ENCODE measurements around the gene BEST1.
A peak's percentile ranks its signal among the peaks of the same experiment; 100 is the strongest.

BEST1 gene

DNA sequence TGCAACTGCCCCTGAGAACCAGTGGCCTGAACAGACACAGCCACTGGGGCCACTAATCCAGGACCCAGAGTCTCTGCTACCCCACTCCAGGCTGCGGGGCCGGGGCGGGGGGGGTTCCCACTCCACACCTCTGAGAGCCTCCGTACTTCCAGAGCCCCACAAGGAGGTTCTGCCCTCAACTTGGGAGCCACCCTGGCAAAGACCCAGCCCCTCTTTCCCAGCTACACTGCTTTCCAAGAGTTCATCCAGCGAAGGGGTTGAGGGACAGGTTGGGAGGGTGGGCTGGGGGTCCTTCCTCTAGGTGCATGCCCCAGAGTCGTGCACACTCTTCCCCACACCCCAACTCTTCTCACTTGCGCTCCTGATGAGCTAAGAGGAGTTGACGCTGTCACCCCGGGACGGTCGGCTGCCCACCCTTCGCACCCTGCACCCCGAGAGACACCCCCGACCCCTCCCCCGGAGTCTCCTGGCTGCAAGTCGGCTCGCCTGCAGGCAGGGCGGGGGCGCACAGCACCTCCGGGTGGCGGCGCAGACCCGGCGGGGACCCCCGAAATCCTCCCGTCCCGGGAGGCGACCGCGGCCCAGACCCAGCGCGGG, 33.3 kb upstream of the BEST1 start:
- DNase-seq (ENCODE audit: low read depth), result no peak

DNA sequence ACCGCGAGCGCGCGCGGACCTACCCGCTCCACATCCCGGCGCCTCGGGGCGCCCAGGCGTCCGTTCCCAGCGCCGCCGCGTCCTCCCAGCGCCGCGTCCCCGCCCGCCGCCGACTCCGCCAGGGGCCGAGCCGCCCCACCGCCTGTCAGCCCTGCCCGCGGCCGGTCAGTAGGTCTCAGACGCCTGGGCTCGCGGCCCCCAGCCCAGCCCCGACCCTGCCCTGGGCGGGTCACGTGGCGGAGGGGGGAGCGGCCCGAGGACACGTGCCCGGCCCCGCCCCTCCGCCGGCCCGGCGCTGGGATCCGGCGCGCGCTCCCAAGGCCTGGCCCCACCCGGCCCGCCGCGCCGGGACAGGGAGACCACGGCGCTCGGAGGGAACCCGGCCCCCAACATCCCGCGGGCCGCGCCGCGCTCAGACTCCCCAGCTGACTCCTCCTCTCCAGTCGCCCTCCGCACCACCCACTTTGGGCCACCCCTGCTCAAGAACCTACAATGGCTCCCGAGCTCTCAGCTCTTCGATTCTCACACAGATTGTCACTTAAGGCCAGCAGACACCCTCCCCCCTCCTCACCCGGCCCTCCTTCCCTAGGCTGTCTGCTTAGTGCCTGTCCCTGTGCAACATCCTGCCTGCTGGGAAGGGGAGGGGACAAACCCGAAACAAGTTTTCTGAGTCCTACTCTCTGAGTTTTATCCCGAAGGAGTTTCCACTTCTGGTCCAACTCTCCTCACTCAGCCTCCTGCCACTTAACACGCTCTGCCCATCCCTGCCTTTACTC, 32.6 kb upstream of the BEST1 start, which contains the start of gene RAB3IL1:
RAB3IL1 (minus strand) TSS at position 233 of the 776 bp plus-strand sequence; CDS start at position 34, 199 bp downstream.
- DNase-seq (ENCODE audit: low read depth), result peak; percentile 5

DNA sequence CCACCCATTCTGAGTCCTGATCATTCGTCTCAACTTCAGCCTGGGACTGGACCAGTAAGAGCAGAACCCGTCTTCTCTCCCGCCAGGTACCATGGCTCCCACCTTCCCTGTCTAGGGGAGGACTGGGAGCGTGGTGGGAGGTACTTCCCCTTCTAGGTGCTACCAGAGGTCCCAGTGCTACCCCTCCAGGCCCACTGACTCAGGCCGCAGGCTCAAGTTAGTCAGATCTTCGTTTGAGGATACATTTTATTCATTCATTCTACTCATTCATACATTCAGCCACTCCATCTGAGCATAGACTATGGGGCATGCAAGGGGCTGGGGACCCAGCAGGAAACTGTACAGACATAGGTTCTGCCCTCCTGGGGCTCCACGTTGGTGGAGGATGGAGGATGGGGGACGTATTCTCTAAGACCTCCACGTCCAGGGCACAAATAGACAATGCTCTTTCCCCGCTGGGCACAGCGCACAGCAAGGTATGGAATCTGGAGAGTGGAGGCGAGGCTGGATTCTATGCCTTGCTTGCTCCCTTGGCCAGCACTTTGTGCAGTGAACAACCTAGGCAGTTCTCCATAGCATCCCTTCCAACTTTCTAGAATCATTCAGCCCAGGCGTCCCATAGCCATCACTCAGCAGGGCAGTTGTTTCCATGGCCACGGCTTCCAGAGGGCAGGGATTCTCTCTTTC, 31.8 kb upstream of the BEST1 start:
- no peak for DNase-seq (ENCODE audit: low read depth)

DNA sequence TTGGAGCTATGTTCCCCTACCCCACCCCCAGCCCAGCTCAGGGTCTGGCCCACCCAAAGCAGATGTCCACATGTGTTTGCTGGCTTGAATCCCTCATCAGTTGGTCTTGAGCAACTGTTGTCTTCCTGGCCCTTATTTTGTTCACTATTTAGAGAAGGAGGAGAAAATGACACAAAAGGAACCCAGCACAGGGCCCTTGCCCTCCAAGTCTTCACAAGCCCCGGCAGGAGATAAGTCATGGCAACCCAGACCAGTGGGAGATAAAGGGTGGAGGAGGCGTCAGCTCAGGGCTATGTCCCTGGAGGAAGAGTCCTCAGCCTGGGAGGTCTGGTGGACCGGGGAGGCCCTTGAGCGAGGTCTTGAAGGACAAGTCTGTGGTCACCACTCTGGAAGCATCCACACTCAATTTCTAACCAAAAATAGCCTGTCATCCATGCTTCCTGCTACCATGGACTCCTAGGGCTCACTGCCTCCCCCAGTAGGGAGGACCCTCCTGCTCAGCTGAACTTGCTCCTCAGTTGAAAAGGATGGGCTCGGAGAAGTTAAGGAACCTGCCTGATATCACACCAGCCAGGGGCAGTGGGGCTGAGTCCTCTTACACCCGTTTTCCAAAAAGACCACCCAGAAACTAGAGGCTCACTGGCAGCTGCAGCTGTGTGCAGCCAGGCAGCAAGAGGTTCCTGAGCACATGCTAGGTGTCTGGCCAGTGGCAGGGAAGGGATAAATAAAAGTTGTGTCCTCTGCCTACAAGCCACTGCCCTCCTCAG, 31.0 kb upstream of the BEST1 start:
- no peak for DNase-seq (ENCODE audit: low read depth)

- DNase-seq (ENCODE audit: low read depth), result no peak
Observed at GRCh38 chr11:61919705-61920631, 30.2 kb upstream of the BEST1 start.

DNA sequence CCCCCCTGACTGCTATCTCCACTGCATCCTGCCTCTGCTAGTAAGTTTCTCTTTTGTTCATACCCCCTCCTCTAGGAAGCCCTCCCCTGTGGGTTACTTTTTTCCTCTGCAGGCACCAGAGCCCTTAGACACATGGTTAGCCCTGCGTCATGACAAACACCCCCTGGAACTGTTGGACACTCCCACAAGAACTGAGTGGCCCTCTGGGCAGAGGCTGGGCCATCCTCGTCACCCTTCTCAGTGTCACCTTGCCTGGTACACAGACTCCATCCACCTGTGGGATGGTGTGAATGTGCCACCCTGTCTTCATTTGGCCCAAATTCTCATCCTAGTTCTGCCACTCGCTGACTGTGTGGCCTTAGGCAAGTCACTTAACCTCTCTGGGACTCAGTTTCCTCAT, 28.7 kb upstream of the BEST1 start:
- no peak for DNase-seq (ENCODE audit: low read depth)

GRCh38 chr11:61922539-61922938, 27.6 kb upstream of the BEST1 start:
- peak; percentile 9 for DNase-seq (ENCODE audit: low read depth)

GRCh38 chr11:61923166-61924063, 26.7 kb upstream of the BEST1 start:
- DNase-seq (ENCODE audit: low read depth), result no peak

GRCh38 chr11:61924064-61924455, 26.1 kb upstream of the BEST1 start:
- no peak for DNase-seq (ENCODE audit: low read depth)

GRCh38 chr11:61925736-61926135, 24.4 kb upstream of the BEST1 start:
- DNase-seq (ENCODE audit: low read depth), result no peak

DNA sequence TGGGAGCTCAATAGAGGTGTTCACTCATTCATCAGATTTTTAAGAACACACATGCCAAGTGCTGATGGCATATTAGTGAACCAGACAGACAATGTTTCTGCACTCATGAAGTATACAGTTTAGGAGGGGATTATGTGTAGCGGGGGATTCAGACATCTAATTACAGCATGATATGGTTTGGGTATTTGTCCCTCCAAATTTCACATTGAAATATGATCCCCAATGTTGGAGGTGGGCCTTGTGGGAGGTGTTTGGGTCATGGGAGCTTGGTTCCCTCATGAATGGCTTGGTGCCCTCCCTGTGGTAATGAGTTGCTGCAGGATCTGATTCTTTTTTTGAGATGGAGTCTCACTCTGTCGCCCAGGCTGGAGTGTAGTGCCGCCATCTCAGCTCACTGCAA, 23.9 kb upstream of the BEST1 start:
- no peak for DNase-seq (ENCODE audit: low read depth)

- DNase-seq (ENCODE audit: low read depth), result no peak
Observed at GRCh38 chr11:61927501-61927900, 22.6 kb upstream of the BEST1 start.

DNA sequence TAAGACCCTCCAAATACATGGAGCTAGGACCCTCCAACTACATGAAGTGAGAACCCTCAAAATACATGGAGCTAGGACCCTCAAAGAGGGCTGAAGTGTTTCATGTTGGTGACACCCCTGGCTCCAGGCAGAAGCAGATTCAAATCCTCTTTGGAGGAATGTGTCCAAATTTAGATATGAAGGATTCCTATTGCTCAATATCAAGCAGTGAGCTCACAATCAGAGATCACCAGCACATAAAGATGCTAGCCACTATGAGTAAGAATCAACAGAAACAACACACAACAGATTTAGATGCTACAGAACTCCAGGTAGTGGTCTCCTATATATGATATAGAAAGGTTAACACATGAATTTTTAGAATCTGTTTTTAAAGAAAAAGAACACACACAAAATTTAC, 21.5 kb upstream of the BEST1 start:
- DNase-seq (ENCODE audit: low read depth), result no peak

DNA sequence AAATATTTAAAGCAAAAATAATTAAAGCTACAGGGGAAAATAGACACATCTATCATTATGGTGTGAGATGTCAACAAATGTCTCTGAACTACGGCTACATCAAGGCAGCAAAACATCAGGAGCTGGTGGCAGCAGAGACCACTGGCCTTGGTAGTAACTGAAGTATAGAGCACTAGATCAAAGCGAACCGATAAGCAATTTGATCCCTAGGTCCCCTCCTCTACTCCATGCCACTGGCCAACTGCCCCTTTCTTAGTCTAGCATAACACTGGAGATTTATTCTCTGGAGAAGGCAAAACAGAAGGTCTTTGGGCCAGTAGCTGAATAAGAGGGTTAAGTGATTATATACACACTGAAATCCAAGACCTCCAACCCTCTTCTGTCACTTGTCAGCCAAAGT, 19.2 kb upstream of the BEST1 start:
- DNase-seq (ENCODE audit: low read depth), result no peak

DNA sequence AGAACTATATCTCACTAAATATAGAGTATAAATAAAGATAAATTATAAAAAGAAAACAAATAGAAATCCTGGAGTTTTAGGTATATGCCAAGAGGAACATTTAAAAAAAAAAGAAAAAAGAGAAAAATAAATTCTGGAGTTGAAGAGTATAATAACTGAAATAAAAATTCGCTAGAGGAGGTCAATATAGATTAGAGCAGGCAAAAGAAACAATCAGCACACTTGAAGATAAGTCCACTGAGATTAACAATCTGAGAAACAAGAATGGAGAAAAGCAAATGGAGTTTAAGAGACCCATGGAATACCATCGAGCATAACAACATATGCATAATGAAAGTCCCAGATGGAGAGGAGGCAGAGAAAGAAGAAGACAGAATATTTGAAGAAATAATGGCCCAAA, 14.3 kb upstream of the BEST1 start:
- DNase-seq (ENCODE audit: low read depth), result no peak

DNA sequence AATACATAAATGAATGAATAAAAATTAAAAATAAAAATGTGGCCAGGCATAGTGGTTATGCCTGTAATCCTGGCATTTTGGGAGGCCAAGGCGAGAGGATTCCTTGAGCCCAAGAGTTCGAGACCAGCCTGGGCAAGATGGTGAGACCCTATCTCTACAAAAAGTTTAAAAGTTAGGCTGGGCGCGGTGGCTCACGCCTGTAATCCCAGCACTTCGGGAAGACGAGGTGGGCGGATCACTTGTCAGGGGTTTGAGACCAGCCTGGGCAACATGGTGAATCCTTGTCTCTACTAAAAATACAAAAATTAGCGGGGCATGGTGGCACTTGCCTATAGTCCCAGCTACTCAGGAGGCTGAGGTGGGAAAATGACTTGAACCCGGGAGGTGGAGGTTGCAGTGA, 9.7 kb upstream of the BEST1 start:
- no peak for DNase-seq (ENCODE audit: low read depth)

DNA sequence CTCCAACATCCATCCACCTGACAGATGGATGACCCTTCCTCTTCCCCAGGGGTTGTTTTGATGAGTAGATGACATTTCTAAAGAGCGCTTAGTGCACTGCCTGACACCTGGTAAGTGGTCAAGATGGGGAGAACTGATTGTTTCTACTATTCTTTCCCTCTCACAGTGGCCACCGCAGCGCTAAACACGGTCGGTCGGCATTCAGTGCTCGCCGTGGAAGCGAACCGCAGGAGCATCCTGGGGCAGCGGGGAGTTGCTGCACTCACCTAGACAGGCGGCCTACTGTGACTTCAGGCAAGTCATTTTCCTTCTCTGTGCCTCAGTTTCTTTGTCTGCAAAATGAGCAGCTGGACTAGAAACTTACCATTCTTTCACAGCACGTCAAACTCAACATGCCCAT, 5.0 kb upstream of the BEST1 start:
- DNase-seq (ENCODE audit: low read depth), result no peak

- DNase-seq (ENCODE audit: low read depth), result no peak
Observed at GRCh38 chr11:61946894-61947293, 3.3 kb upstream of the BEST1 start.

- DNase-seq (ENCODE audit: low read depth), result peak; percentile 79
Observed at GRCh38 chr11:61947486-61948210, 2.5 kb upstream of the BEST1 start.

DNA sequence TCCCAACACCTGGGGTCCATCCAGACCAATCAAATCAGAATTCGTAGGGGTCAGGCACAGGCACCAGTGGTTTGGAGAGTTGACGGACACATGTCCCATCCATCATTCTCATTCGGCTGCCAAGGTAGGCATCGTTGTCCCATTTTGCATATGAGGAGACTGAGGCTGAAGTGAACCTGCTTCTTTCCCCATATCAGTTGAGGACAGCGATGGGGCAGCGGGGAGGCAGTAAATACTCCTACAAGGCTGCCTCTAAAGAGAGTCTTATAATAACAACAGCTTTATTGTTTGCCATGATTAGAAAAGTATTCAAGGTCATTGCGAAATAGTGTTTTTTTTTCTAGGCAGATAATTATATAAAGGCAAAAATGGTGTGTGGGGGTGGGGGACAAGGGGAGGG, 1.6 kb upstream of the BEST1 start:
- no peak for DNase-seq (ENCODE audit: low read depth)
